H1 (cell line): Measurements from ENCODE around the gene APOO. TPM values are rescaled to one million over a fixed set of nuclear protein-coding genes. Genes with fewer than 3 reads are reported as not detected.

Source experiments
- BCL11A ChIP-seq, 2 experiments: IDR thresholded peaks; one replicate each; pipeline ENCODE4 v1.6.1; 2011; ENCODE audit warnings: low read depth in 2 of 2, low read length in 2 of 2, mild to moderate bottlenecking in 2 of 2
- GTF2F1 ChIP-seq: IDR thresholded peaks from 2 replicates; pipeline ENCODE4 v1.6.1; 2012; ENCODE audit warnings: low read depth, low read length, improper control_type of control experiment, borderline replicate concordance
- NANOG ChIP-seq: IDR thresholded peaks from 2 replicates; pipeline ENCODE4 v1.6.1; 2011; ENCODE audit warnings: low read length, low read depth, mild to moderate bottlenecking, inconsistent platforms; ENCODE audit not compliant: insufficient read depth, poor library complexity, severe bottlenecking
- TAF1 ChIP-seq: IDR thresholded peaks from 2 replicates; pipeline ENCODE4 v1.6.1; 2011; ENCODE audit warnings: mild to moderate bottlenecking, low read depth, low read length
- polyA plus RNA-seq, 7 experiments: library from polyadenylated mRNA; depleted of rRNA in 3 of 7; stranded (reverse) in 5 of 7; unstranded in 2 of 7; fragments of >200 nt in 5 of 7; fragments of 200-250 nt in 2 of 7; gene quantifications; 1 replicate in 5 of 7; 2 replicates in 1 of 7; 4 replicates in 1 of 7; pipeline versions ENCODE4 v1.2.1 to v1.2.3, GENCODE V29; 2011 to 2013; ENCODE audit warnings: missing spikeins in 2 of 7, mixed read lengths in 2 of 7
- total RNA-seq: library from RNA; stranded (reverse); fragmentation: NEBNext Ultra II Directional; extraction: Animal tissue kit (Norgen Biotek cat#: 25700); gene quantifications from 2 replicates; pipeline ENCODE4 v1.2.1, GENCODE V29; 2021
- TF ChIP-seq, protein P1 (sequence below), 3 experiments: IDR thresholded peaks; 1 replicate in 2 of 3; 2 replicates in 1 of 3; pipeline versions ENCODE4 v1.5.1 to v1.6.1; 2011; ENCODE audit warnings: low read length in 3 of 3, mild to moderate bottlenecking in 3 of 3, inconsistent platforms in 2 of 3, low read depth in 1 of 3, moderate library complexity in 1 of 3; ENCODE audit not compliant: insufficient read depth in 1 of 3; ENCODE audit errors: control extremely low read depth in 1 of 3

APOO gene
- total and polyA plus RNA-seq, 2 of the 8 experiments (the other 6 are each of a cell fraction or from before 2014, with no cell fraction given): 25.7 to 45.0 TPM

DNA sequence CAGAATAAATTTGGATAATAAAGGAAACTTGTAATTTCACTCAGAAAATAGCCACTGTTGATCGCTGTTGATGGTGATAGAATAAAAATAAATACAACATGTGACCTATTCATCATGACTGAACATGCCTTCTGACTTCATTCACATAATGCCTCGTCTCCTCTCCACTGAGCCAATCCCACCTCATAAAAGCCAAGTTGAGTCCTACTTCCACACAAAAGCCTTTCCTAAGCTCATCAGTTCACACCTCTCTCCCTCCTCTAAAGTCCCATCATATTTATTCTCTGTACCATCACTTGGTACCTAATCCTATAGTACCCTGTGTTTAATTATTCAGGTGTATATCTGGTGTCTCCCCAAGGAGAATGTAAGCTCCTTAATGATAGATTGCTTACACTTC lies 37.7 kb downstream of the APOO start (continued):
- TF ChIP-seq, protein P1, sequence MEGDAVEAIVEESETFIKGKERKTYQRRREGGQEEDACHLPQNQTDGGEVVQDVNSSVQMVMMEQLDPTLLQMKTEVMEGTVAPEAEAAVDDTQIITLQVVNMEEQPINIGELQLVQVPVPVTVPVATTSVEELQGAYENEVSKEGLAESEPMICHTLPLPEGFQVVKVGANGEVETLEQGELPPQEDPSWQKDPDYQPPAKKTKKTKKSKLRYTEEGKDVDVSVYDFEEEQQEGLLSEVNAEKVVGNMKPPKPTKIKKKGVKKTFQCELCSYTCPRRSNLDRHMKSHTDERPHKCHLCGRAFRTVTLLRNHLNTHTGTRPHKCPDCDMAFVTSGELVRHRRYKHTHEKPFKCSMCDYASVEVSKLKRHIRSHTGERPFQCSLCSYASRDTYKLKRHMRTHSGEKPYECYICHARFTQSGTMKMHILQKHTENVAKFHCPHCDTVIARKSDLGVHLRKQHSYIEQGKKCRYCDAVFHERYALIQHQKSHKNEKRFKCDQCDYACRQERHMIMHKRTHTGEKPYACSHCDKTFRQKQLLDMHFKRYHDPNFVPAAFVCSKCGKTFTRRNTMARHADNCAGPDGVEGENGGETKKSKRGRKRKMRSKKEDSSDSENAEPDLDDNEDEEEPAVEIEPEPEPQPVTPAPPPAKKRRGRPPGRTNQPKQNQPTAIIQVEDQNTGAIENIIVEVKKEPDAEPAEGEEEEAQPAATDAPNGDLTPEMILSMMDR (IDR thresholded peaks at IDR 0.05; ENCODE audit: control extremely low read depth in 1 of 3, insufficient read depth in 1 of 3, low read depth in 1 of 3, low read length in 3 of 3): no peak
- no peak for TF ChIP-seq GTF2F1
- TF ChIP-seq BCL11A (IDR thresholded peaks at IDR 0.05; ENCODE audit: low read depth in 2 of 2, low read length in 2 of 2): no peak
- no peak for TF ChIP-seq TAF1
- TF ChIP-seq NANOG: no peak
